GM23338 (cell line): ENCODE results near the gene DOCK11. TPM values are rescaled to one million over a fixed set of nuclear protein-coding genes. Genes with fewer than 3 reads are reported as not detected.

Experiments used
- CREB1 ChIP-seq: fragments of 250-450 bp; sonication (Bioruptor Pico); IDR thresholded peaks from 2 replicates; pipeline ENCODE4 v1.5.0; 2020; ENCODE audit warnings: low read depth, mild to moderate bottlenecking, moderate library complexity
- ETS1 ChIP-seq: IDR thresholded peaks from 2 replicates; pipeline ENCODE4 v1.6.1; 2016; ENCODE audit warnings: antibody characterized with exemption
- EZH2phosphoT487 ChIP-seq: fragments of 200-600 bp; sonication (generic); IDR thresholded peaks from one replicate; pipeline ENCODE4 v1.8.1; 2018; ENCODE audit warnings: antibody characterized with exemption; ENCODE audit not compliant: unreplicated experiment
- POLR2AphosphoS5 ChIP-seq: IDR thresholded peaks from 2 replicates; pipeline ENCODE4 v1.6.1; 2016; ENCODE audit warnings: antibody characterized with exemption, low read depth
- REST ChIP-seq: IDR thresholded peaks from one replicate; pipeline ENCODE4 v1.6.1; 2018; ENCODE audit warnings: antibody characterized with exemption; ENCODE audit not compliant: unreplicated experiment
- STAT1 ChIP-seq: IDR thresholded peaks from one replicate; pipeline ENCODE4 v1.6.1; 2016; ENCODE audit warnings: antibody characterized with exemption; ENCODE audit not compliant: unreplicated experiment
- ZNF114 ChIP-seq: fragments of 250-450 bp; sonication (Bioruptor Pico); IDR thresholded peaks from 2 replicates; pipeline ENCODE4 v1.5.0; 2020; ENCODE audit warnings: mild to moderate bottlenecking, moderate library complexity
- ZNF331 ChIP-seq: fragments of 250-450 bp; sonication (Bioruptor Pico); IDR thresholded peaks from 2 replicates; pipeline ENCODE4 v1.5.0; 2020; ENCODE audit warnings: low read depth, mild to moderate bottlenecking, moderate library complexity
- ZNF462 ChIP-seq: fragments of 250-450 bp; sonication (Bioruptor Pico); IDR thresholded peaks from 2 replicates; pipeline ENCODE4 v1.5.0; 2020; ENCODE audit warnings: mild to moderate bottlenecking, moderate library complexity
- polyA plus RNA-seq: library from polyadenylated mRNA; unstranded; fragments of >200 nt; fragmentation: Nextera tagmentation; extraction: Ambion mirVana; gene quantifications from 2 replicates; pipeline ENCODE4 v1.2.1, GENCODE V29; 2016
- total RNA-seq: library from RNA; depleted of rRNA; stranded (reverse); fragments of >200 nt; shearing (Covaris generic); gene quantifications from 2 replicates; pipeline ENCODE4 v1.2.3, GENCODE V29; 2014

DOCK11 gene
- total and polyA plus RNA-seq, 2 experiments from 2014 or later, result 6.0 to 12.3 TPM

- TF ChIP-seq ZNF462, result no peak
- no peak for TF ChIP-seq ZNF331
- TF ChIP-seq ZNF114 (CRISPR knock-in tag), result no peak
- TF ChIP-seq STAT1, result no peak
- TF ChIP-seq CREB1 (CRISPR knock-in tag), result no peak
- TF ChIP-seq EZH2phosphoT487, result no peak
- no peak for TF ChIP-seq REST
- TF ChIP-seq POLR2AphosphoS5, result no peak
- TF ChIP-seq ETS1, result no peak
Measured at GRCh38 chrX:118498351-118498750, 2.7 kb downstream of the DOCK11 start (continued).
